CD4-positive, alpha-beta T cell treated with Interleukin-15 for 1 hour (primary cell): ENCODE results near the gene ARHGEF5.
"Not testable (repeated sequence)": the region's sequence is repeated elsewhere in the genome, so short reads cannot be mapped to it uniquely, and the experiment has no call there.

ENCODE experiments used
- DNase-seq: peaks from one replicate; pipeline ENCODE4 v3.0.0-alpha.2; 2020

ARHGEF5 gene

DNA sequence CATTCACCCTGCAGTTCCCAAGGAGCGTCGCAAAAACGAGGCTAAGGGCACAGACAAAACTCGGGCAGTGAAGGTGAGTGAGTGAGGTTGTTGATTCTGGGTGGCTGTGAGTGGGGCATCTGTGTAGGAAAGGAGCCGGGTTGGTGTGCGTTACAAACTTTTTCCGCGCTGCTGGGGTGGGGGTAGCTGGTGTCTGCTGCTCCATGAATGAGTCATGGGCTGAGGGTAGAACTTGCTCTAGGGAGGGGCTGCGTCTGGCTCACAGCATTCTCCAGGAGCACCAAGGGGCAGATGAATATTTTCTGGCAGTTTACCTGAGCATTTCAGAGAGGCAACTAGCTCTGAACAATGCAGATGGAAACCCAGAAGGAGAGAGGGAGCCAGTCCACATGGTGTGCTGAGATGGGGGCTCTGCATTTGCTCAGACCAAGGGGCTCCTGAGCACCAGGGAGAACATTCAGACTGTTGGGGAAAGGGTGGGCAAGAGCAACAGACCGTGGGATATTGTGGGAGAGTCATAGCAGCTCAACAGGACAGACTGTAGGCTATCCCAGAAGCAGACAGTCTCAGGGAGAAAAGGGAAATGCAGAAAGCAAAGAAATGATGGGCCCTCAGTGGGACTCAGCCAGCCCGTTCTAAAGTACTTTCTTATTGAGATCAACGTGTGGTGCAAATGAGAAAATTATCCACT lies 29.5 kb downstream of the ARHGEF5 start:
- DNase-seq = no peak

DNA sequence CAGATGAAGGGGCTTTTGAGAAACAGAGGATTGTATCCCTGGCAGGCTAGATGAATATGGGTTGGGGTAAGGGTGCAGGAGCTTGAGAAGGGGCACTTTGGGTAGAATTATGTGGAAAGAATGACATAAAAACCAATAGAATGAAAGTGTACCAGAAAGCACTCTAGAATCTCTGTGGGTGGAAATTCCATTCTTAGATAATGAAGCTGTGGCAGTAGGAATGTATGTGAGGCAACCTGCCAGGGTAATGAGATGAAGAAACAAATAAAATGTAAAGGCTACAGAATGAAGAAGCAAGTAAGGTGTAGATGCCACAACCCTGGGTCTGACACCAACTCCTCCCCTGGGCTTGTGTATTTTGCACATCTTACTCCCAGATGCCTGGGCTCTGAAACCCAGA lies 31.5 kb downstream of the ARHGEF5 start:
- DNase-seq = no peak

DNA sequence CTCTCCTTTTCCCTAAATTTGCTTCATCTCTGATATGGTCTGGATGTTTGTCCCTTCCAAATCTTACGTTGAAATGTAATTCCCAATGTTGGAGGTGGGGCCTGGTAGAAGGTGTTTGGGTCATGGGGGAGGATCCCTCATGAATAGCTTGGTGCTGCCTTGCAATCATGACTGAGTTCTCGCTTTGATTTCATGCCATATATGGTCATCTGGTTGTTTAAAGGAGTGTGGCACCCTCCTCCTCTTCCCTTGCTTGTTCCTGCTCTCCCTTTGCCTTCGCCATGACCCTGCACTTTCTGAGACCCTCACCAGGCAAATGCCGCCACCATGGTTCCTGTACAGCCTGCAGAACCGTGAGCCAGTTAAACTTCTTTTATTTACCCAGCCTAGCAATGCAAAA lies 33.7 kb downstream of the ARHGEF5 start:
- DNase-seq = no peak

DNA sequence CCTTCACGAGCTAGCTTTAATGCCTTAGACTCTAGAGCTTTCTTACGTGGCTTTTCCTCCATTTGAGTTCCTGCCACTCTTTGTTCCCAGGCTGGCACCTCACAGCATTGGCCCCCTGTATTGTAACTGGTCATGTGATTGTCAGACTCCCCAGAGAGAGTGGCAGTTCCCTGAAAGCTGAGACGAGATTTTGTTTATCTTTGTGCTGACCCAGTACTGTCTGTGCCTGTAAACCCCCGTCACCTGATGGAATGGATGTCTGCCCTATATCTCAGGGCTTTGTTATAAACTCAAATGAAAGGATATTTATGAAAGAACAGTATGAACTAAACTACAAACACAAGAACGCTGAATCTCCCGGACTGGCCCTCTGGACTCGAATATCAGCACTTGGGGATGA lies 35.3 kb downstream of the ARHGEF5 start:
- DNase-seq = no peak

DNA sequence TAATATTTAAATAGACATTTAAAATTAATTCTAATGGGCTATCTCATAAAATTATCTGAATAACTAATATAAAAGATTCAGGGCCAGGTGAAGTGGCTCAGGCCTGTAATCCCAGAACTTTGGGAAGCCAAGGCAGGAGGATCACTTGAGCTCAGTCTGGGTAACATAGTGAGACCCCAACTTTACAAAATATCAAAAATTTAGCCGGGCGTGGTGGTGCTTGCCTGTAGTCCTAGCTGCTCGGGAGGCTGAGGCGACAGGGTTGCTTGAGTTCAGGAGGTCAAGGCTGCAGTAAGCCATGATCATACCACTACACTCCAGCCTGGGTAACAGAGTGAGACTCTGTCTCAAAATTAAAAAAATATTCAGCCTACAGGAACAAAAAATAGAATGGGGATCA lies 35.8 kb downstream of the ARHGEF5 start:
- no peak for DNase-seq

DNA sequence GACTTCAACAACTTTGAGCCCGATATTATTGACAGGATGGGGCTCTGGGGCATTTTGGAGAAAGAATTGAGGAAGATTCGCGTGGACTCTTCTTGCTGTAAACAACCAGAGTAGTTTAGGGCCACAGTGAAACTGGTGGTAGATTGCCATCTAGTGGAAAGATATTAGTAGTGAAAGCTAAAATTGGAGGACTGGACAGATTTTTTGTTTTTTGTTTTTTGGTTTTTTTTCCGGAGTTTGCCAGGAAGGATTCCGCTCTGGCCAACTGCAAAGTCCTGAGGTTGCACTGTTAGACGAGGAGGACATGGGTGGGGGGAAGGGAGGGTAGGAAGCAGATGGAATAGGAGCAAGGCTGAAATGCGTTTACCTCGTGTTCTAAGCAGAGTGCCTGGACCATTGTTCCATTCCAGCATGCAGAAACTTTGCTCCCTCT lies 36.6 kb downstream of the ARHGEF5 start:
- DNase-seq = no peak

DNA sequence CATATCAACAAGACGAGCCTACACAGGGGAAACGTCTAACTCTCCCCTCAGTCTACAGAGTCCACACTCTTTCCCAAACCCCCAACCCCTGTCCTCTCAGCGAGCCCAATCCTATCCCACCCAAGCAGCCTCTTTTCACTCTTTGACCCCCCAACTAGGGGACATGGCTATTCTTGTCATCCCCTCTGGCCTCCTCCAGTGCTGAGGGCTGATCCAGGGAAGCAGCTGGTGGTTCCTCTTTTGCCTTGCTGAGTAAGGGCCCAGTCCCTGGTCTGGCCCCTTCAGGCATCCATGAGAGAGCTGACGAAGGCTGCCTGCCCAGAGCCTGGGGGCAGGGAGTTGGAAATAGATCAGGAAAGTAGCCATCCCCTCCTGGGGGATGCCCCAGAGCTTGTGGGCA lies 41.9 kb downstream of the ARHGEF5 start:
- no peak for DNase-seq

DNA sequence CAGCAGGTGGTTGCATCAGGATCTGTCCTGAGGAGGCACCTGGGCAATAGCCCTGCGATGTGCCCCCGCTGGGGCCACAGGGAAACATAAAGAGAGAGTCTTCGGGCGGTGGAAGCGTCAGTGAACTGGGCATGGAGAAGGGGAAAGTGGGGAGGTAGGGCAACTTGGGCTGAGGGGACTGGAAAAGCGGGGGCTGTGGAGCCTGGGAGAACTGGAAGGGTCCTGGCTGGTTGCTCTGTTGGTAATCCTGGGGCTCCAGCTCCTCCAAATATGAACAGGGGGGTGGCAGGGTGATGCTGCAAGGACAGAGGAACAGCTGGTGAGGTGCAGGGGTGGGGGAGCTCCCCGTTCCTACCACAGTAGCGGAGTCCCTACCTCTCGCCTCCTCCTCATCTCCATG lies 43.1 kb downstream of the ARHGEF5 start:
- DNase-seq = no peak

DNA sequence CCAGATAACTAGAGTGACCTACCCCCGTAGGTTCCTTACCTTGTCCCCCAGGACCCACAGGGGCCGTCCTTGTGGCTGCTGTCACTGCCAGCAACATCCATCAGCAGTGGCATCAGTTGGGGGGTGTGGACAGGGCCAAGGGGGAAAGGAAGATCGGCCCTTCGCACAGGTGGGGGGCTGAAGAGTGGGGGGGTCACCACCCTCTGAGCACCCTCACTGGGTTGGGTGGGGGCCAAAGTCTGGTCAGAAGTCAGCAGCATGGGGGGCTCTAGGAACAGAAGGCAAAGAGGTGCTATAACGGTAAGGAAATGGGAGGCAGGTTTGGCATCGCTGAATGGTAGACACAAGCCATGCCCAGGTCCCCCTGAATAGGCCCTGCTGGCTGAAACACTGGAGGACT lies 43.7 kb downstream of the ARHGEF5 start:
- no peak for DNase-seq

DNA sequence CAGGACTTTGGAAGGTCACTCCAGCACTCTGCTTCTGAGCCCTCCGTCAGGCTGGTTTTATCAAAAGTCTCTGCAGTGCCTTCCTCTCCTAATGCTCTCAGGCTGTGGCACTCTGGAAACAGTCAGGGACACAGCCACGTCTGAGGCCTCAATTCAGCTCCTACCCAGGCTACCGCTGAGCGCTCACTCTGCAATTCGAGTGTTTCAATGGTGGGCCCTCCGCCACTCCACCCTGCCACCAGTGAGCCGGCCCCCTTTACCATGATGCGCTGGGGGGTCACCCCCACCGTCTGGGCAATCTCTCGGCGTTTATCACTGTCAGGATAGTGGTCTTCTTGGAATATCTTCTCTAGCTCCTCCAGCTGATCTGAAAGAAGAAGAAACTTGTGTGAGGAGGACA lies 44.7 kb downstream of the ARHGEF5 start:
- no peak for DNase-seq

DNA sequence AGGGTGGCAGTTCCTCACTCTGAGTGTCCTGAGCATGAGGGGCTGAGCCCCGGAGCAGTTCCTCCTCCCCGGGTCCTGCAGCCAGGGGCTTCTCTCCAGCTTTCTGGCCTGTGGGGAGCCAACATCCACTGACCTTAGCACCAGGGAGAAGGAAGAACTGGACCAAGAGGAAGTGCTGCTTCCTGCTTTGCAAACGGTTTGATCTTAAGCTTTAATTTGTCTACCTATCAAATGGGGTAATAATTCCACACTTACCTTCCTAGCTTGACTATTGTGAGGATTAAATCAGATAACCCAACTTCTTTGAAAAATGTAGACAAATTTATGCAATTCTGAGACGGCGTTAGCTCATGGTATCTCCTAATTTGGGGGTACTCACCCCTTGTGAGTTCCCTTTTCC lies 46.3 kb downstream of the ARHGEF5 start:
- no peak for DNase-seq

DNA sequence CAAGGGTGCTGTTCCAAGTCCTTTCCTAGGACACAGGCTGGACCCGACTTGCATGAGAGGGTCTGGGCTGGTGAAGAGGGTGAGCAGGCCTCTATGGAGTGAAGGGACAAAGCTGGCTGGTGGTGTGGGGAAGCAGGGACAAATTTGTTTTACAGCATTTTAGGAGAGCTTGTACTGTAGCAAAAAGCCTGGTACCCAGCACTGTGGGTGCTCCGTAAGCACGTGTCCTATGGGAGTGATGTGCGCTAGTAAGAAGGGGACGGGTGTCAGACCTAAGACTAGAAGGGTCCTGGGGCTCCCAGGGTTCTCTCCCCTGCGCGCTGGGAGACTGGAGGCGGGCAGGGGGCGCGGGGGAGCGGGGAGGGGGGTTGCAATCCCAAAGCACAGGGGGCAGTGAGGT lies 47.9 kb downstream of the ARHGEF5 start:
- no peak for DNase-seq

DNA sequence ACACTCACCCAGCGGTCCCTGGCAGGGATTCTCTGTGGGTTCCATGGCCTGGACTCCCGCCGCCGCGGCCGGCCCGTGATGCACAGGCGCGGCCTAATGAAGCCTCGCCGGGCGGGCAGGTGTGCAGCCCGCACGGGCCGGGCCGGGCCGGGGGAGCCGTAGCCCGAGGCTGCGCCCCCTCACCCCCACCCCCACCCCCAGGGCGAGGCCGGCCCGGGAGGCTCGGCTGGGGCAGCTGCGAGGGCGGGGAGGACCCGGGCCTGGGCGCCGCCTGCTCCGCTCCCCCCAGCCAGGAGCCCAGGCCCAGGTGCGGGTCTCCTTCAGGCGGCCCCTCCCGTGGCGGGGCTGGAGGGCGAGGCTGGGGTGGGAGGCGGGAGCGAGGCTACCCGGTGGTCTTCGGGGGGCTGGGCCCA lies 48.5 kb downstream of the ARHGEF5 start, which contains the start of gene NOBOX:
TSS of gene NOBOX (minus strand) at position 45 of the 413 bp plus-strand sequence.
- no peak for DNase-seq

DNA sequence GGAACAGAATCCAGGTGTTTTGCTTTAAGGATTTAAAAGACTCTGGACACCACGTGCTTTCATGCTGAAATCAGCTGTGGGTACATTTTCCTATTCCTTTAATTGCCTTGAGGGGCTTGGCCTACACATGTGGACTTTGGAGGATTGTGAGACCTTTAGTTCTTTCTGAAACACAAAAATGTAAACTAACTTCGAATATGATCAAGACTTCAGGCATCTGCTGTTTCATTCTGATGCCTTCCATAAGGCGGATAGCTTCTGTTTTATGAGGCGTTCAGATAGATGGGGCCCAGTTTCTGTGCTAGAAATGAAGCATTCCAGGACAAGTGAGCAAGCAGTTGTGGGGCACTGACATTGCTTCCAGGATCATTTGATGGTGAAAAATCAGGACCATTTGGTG lies 49.7 kb downstream of the ARHGEF5 start:
- DNase-seq = no peak

DNA sequence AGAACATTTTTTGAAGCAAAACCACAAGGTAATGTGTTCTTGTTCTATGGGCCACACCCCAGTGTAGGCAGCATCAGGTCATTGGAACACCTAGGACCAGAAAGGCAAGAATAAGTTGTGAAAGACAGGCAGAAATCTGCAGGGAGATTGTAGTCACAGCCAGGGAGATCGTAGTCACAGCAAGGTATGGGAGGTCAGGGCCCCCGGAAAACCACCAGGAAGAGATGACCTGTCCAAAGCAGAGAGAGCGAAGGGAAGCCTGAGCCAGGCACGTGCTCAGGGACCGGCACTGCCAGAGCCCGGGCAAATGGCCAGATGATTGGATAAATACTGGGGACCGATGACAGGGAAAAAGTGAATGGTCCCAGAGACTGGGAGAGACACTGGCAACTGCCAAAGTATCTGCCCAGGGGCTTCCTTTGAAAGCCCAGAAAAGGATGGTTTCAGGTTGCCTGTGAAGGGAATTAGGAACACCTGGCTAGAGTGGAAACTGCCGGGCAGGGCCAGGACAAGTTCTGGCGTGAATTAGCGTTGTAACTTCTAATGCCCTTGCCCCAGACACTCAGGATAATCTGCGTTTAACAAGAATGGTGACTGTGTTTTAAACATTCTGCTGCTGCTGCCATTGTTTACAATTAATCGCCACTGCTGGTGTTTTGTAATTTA lies 52.2 kb downstream of the ARHGEF5 start:
- DNase-seq = no peak

DNA sequence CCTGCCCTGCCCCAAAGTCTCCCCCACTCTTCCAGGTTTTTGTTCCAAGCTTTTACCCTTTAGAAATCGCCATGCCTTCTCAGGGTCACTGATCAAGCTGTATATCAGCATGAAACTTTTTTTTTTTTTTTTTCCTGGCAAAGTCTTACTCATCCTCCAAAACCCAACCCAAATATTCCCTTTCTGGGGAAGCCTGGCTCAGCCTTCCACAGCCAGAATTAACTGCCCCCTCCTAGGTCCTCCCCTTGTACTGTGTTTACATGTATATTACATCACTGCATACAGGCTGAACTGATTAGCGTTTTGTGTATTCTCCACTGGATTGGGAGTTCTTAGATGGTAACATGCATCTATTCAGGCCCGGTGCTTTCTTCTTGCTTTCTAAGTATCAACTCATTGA lies 52.9 kb downstream of the ARHGEF5 start:
- no peak for DNase-seq

DNA sequence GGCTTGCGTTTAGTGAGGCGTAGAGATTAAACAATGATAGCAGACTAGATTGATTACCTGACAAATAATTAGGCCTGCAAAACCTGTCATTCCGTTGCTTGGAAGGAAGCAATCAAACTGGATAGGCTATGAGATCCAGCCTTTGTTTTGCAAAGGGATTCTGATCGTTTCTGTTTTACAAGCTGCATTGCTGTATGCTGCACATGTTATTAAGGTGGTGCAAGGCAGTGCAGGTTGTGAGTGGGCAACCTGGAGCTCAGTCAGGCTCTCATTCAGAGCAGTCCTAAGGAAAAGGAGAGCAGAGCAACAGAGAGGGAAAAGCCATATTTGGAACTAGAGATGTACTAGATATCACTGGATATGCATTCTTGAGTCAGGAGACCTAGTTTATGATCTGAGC lies 55.2 kb downstream of the ARHGEF5 start:
- no peak for DNase-seq

DNA sequence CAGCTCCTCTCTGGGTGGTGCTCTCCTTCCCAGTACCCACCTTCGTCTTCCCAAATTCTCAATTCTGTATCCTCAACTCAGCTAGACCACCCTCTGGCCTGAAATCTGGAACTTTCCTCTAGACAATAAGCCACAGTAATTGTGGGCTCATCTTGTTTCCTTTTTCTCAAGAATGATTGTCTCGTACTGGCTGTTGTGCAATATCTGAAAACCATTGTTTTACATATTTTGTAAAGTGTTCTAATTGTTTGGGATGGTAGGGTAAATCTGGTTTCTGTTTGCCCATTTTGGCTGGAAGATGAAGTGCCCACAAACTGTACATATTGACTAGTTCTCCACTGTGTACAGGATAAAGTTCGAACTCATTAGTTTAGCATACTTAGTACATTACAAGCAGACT lies 59.6 kb downstream of the ARHGEF5 start:
- no peak for DNase-seq

DNA sequence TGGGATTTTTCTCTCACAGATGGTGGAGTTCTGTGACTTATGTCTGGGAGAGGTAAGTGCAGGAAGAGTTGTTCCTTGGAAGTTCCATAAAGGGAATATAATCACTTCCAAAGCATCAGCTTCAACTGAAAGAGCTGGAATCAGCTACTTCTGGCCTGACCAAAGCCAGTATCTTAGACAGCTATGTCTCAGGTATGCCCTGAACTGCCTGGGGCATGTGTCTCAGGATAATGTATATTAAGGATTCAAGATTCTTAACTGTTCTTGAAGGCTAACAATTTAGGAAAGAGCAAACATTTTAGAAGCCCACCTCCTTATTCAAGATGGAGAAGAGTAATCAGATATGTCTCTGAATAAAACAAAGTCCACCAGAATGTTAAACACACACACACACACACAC lies 60.7 kb downstream of the ARHGEF5 start:
- DNase-seq = no peak

DNA sequence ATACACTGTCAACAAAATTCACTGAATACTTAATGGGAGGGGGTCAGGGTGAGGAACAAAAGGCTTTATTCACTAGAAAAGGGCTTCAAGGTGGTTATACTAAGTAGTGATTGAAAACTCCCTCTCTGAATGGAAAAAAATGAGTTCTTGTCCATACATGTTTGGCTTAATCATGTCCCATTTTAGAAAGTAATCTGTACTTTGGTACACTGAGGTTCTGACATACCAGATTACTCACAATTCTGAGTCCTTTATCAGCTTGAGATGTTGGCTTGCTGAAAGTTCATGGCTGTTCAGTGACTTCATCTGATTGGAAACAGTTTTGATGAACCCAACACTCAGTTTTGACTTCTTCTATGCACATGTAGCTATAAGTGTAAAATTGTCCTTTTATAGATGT lies 61.1 kb downstream of the ARHGEF5 start:
- no peak for DNase-seq

DNA sequence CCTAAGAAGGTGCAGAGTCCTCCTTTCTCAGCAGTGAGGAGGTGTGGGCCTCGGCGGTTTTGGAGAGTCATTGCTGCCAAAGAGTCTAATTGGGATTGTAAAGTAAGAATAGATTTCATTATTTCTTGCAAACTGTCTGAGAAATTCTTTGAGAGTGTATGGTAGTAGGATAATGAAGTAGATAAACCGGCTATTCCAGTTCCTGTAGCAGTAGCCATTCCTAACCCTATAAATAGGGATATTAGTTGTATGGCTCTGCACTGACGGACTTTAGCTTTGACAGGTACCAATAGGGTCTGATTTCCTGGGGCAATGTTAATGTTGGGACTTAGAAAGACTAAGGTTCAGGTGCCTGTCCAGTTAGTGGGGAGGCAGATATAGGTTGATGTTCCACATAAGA lies 63.7 kb downstream of the ARHGEF5 start:
- DNase-seq = not testable (repeated sequence)

DNA sequence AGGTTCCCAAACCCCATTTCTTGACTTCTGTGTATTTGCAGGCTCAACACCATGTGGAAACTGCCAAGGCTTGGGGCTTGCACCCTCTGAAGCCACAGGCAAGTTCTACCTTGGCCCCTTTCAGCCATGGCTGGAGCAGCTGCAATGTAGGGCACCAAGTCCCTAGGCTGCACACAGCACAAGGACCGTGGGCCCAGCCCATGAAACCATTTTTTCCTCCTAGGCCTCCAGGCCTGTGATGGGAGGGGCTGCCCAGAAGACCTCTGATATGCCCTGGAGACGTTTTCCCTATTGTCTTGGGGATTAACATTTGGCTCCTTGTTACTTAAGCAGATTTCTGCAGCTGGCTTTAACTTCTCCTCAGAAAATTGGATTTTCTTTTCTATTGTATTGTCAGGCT lies 72.3 kb downstream of the ARHGEF5 start:
- not testable (repeated sequence) for DNase-seq

DNA sequence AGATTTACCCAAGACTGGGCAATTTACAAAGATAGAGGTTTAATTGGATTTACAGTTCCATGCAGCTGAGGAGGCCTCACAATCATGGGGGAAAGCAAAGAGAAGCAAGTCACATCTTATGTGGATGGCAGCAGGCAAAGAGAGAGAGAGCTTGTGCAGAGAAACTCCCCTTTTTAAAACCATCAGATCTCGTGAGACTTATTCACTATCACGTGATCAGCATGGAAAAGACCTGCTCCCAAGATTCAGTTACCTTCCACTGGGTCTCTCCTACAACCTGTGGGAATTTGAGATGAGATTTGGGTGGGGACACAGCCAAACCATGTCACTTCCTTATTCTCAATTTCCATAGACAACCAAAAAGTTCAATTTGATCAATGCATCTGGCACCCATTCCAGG lies 73.2 kb downstream of the ARHGEF5 start:
- no peak for DNase-seq
